Measurements from ENCODE around the gene KLHL35. TPM values are rescaled to one million over a fixed set of nuclear protein-coding genes. Genes with fewer than 3 reads are reported as not detected.

Gene KLHL35
- total and polyA plus RNA-seq, 2 donors (not counting 1 experiment from before 2014, with no cell fraction given), result 0.42 to 1.3 TPM

DNA sequence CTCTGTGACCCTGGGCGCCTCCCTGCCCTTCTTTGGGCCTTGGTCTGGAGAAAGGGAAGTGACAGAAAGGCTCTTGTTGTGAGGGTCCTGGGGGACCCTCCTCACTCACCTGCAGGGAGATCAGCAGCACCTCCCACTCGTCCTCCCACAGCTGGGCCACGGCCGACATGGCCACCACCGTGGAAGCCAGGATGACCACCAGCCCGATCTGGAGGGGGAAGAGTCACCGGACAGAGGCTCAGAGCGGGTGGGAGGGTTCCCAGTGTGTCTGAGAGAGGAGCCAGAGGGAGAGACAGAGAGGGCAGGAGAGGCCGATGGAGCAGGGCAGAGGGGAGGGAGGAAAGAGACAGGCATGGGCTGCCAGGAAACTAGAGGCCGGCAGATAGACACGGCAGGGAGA lies 16.8 kb upstream of the KLHL35 start:
- H3K4me2 ChIP-seq (ENCODE audit: extremely low read depth, insufficient read depth, low read length), result no peak overlapping the region
- H3K4me3 ChIP-seq (replicated peaks in 1 of 4; ENCODE audit: control extremely low read depth in 1 of 4, insufficient read depth in 1 of 4, low read depth in 3 of 4, low read length in 4 of 4), result no peak overlapping the region
- H3K27ac ChIP-seq (ENCODE audit: insufficient read depth, low read length), result no peak overlapping the region
- no peaks in the 10 kb centered on the region for H3K27me3 ChIP-seq (ENCODE audit: control insufficient read depth, insufficient read depth, low read length)
- H2AFZ ChIP-seq (ENCODE audit: low read length), result no peak overlapping the region
- TF ChIP-seq, protein P1, sequence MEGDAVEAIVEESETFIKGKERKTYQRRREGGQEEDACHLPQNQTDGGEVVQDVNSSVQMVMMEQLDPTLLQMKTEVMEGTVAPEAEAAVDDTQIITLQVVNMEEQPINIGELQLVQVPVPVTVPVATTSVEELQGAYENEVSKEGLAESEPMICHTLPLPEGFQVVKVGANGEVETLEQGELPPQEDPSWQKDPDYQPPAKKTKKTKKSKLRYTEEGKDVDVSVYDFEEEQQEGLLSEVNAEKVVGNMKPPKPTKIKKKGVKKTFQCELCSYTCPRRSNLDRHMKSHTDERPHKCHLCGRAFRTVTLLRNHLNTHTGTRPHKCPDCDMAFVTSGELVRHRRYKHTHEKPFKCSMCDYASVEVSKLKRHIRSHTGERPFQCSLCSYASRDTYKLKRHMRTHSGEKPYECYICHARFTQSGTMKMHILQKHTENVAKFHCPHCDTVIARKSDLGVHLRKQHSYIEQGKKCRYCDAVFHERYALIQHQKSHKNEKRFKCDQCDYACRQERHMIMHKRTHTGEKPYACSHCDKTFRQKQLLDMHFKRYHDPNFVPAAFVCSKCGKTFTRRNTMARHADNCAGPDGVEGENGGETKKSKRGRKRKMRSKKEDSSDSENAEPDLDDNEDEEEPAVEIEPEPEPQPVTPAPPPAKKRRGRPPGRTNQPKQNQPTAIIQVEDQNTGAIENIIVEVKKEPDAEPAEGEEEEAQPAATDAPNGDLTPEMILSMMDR (conservative IDR thresholded peaks at IDR 0.05 in 1 of 2, IDR thresholded peaks at IDR 0.05 in 1 of 2; ENCODE audit: low read depth in 1 of 2, low read length in 2 of 2), result no peak
- TF ChIP-seq EZH2 (IDR thresholded peaks at IDR 0.05; ENCODE audit: low read length, missing control alignments), result no peak
- H4K20me1 ChIP-seq (ENCODE audit: control insufficient read depth, extremely low read depth, insufficient read depth, low read length), result no peaks in the 10 kb centered on the region
- no peaks in the 10 kb centered on the region for H3K79me2 ChIP-seq (ENCODE audit: control insufficient read depth, insufficient read depth, low read length)
- H3K9ac ChIP-seq (ENCODE audit: insufficient read depth, low read length), result no peak overlapping the region
- no peaks in the 10 kb centered on the region for H3K36me3 ChIP-seq (ENCODE audit: control insufficient read depth, insufficient read depth, low read length)
- no peaks in the 10 kb centered on the region for H3K9me3 ChIP-seq (ENCODE audit: control insufficient read depth, insufficient read depth, low read depth, low read length)
- H3K4me1 ChIP-seq (ENCODE audit: control insufficient read depth, extremely low read depth, insufficient read depth, low read length), result peaks cover 3% of the 10 kb centered on the region
- DNase-seq (ENCODE audit: low read depth in 2 of 2), result no peak

DNA sequence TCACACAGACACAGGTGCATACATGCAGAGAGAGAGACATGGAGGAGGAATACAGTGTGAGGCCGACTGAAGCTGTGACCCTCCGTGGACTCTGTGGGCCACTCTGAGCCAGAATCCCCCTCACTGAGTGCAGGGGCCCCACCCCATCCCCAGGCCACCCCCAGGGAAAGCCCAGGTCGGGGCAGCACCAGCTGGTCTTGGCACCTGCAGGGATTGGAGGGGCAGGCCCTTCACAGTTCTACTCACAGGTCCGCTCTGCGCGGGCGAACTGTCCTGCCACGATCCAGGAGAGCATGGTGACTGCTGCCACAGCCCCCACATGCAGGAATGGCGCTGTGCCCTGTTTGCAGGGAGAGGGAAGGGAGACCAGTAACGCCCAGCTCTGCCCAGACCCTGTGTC lies 16.3 kb upstream of the KLHL35 start:
- DNase-seq (ENCODE audit: low read depth in 2 of 2), result no peak
- TF ChIP-seq EZH2 (IDR thresholded peaks at IDR 0.05; ENCODE audit: low read length, missing control alignments), result no peak
- TF ChIP-seq, protein P1 (conservative IDR thresholded peaks at IDR 0.05 in 1 of 2, IDR thresholded peaks at IDR 0.05 in 1 of 2; ENCODE audit: low read depth in 1 of 2, low read length in 2 of 2), result no peak
- H3K27ac ChIP-seq (ENCODE audit: insufficient read depth, low read length), result no peak overlapping the region

DNA sequence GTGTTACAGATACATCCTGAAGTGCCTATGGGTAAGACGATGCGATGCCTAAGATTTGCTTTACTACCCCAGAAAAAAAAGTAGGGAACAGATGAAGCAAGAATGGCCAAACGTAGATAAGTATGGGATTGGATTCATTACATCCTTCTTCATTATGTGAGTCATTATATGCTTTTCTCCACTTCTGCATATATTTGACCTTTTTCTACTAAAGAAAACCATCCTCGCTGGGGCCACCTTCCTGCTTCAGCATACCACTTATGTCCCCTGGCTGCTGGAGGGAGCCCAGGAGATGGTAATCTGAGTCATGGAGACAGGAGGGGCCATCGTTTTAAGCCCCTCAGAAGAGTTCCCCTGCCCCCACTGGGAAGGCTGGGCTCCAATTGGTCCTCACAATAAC lies 14.4 kb upstream of the KLHL35 start:
- H3K27ac ChIP-seq (ENCODE audit: insufficient read depth, low read length), result no peak overlapping the region
- no peak overlapping the region for H3K9ac ChIP-seq (ENCODE audit: insufficient read depth, low read length)
- no peak overlapping the region for H3K4me2 ChIP-seq (ENCODE audit: extremely low read depth, insufficient read depth, low read length)
- no peak overlapping the region for H2AFZ ChIP-seq (ENCODE audit: low read length)
- H3K36me3 ChIP-seq (ENCODE audit: control insufficient read depth, insufficient read depth, low read length), result no peaks in the 10 kb centered on the region
- no peaks in the 10 kb centered on the region for H3K79me2 ChIP-seq (ENCODE audit: control insufficient read depth, insufficient read depth, low read length)
- no peaks in the 10 kb centered on the region for H4K20me1 ChIP-seq (ENCODE audit: control insufficient read depth, extremely low read depth, insufficient read depth, low read length)
- H3K4me1 ChIP-seq (ENCODE audit: control insufficient read depth, extremely low read depth, insufficient read depth, low read length), result no peaks in the 10 kb centered on the region
- DNase-seq (ENCODE audit: low read depth in 2 of 2), result no peak
- no peak overlapping the region for H3K4me3 ChIP-seq (replicated peaks in 1 of 4; ENCODE audit: control extremely low read depth in 1 of 4, insufficient read depth in 1 of 4, low read depth in 3 of 4, low read length in 4 of 4)
- TF ChIP-seq, protein P1 (conservative IDR thresholded peaks at IDR 0.05 in 1 of 2, IDR thresholded peaks at IDR 0.05 in 1 of 2; ENCODE audit: low read depth in 1 of 2, low read length in 2 of 2), result no peak
- no peak for TF ChIP-seq EZH2 (IDR thresholded peaks at IDR 0.05; ENCODE audit: low read length, missing control alignments)
- H3K27me3 ChIP-seq (ENCODE audit: control insufficient read depth, insufficient read depth, low read length), result no peaks in the 10 kb centered on the region
- no peaks in the 10 kb centered on the region for H3K9me3 ChIP-seq (ENCODE audit: control insufficient read depth, insufficient read depth, low read depth, low read length)

More for the DNA sequence above, 16.3 kb upstream of the KLHL35 start:
- Histone ChIP-seq H3K9ac (ENCODE audit: insufficient read depth, low read length) (no peak overlapping the region), H2AFZ (ENCODE audit: low read length) (no peak overlapping the region), H3K9me3 (ENCODE audit: control insufficient read depth, insufficient read depth, low read depth, low read length) (no peaks in the 10 kb centered on the region), H3K27me3 (ENCODE audit: control insufficient read depth, insufficient read depth, low read length) (no peaks in the 10 kb centered on the region), H3K4me1 (ENCODE audit: control insufficient read depth, extremely low read depth, insufficient read depth, low read length) (no peaks in the 10 kb centered on the region), H3K4me3 (replicated peaks in 1 of 4; ENCODE audit: control extremely low read depth in 1 of 4, insufficient read depth in 1 of 4, low read depth in 3 of 4, low read length in 4 of 4) (no peak overlapping the region), H3K79me2 (ENCODE audit: control insufficient read depth, insufficient read depth, low read length) (no peaks in the 10 kb centered on the region), H3K4me2 (ENCODE audit: extremely low read depth, insufficient read depth, low read length) (no peak overlapping the region), H3K36me3 (ENCODE audit: control insufficient read depth, insufficient read depth, low read length) (no peaks in the 10 kb centered on the region), H4K20me1 (ENCODE audit: control insufficient read depth, extremely low read depth, insufficient read depth, low read length) (no peaks in the 10 kb centered on the region)
